OCI-LY1 (cell line): ENCODE data around the gene MED13L.

Experiments used
- EZH2 ChIP-seq: fragments of 200-600 bp; sonication (generic), shearing (Covaris generic); IDR thresholded peaks from 2 replicates; pipeline ENCODE4 v1.8.0; 2017; ENCODE audit warnings: borderline replicate concordance, mixed run types, mild to moderate bottlenecking, antibody characterized with exemption, low read length, moderate library complexity, mixed read lengths
- TF ChIP-seq, protein P1 (sequence below): fragments of 200-600 bp; sonication (generic), shearing (Covaris generic); IDR thresholded peaks from 2 replicates; pipeline ENCODE4 v1.5.1; 2017; ENCODE audit warnings: mild to moderate bottlenecking, antibody characterized with exemption, low read length, moderate library complexity, mixed read lengths

DNA sequence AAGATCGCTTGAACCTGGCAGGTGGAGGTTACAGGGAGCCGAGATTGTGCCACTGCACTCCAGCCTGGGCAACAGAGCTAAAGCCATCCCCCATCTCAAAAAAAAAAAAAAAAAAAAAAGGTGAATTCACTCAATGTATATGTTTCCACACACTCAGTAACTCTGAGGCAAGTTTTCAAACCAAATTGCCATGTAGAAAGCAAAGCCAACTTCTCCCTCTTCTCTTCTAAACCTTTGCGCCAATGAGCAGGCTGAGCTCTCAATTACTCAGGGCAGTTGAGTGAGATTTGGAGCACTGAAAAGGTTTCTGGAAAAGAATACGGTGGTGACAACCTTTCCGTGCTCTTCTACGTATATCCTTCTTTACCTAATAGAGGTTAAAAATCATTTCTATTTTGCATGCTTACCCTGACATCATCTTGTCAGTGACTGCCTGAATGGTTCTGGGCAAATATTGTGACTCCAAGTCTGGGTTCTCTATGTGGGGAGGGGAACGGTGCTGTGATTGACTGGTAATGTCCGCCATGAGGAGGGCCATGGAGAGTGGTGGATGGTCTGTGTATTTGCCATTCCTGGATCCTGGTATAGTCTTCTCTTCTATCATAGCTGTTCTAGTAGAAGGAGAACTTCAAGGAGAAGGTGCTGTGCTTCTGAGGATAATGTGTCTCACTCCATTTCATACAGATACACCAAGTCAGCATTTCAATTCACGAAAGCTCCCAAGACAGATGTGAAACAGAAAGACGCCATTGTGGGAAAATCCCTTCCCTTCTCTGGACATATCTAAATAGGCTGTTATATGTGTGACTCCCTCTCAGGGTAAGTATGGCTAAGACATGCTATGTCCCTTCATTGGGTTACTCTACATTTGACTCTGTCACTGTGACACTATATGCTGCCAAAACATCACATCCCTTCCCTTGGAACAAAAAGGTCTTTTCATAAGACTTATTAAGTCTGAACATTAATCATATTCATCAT, 46.2 kb upstream of the MED13L start:
- TF ChIP-seq, protein P1, sequence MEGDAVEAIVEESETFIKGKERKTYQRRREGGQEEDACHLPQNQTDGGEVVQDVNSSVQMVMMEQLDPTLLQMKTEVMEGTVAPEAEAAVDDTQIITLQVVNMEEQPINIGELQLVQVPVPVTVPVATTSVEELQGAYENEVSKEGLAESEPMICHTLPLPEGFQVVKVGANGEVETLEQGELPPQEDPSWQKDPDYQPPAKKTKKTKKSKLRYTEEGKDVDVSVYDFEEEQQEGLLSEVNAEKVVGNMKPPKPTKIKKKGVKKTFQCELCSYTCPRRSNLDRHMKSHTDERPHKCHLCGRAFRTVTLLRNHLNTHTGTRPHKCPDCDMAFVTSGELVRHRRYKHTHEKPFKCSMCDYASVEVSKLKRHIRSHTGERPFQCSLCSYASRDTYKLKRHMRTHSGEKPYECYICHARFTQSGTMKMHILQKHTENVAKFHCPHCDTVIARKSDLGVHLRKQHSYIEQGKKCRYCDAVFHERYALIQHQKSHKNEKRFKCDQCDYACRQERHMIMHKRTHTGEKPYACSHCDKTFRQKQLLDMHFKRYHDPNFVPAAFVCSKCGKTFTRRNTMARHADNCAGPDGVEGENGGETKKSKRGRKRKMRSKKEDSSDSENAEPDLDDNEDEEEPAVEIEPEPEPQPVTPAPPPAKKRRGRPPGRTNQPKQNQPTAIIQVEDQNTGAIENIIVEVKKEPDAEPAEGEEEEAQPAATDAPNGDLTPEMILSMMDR = no peak
- TF ChIP-seq EZH2 = no peak
